Liver (tissue), 9 donors: ENCODE results near the gene NEK1. TPM values are rescaled to one million over a fixed set of nuclear protein-coding genes. Genes with fewer than 3 reads are reported as not detected.
A peak's percentile ranks its signal among the peaks of the same experiment; 100 is the strongest.

ENCODE experiments used
- DNase-seq: peaks from one replicate; pipeline ENCODE4 v3.0.0-alpha.2; 2017; ENCODE audit warnings: low spot score
- H3K27ac ChIP-seq, 2 donors: one replicate each; pipeline ENCODE4 v1.7.0; 2013; ENCODE audit warnings: inconsistent platforms in 2 of 2, low read length in 2 of 2, control low read depth in 1 of 2, low read depth in 1 of 2, mild to moderate bottlenecking in 1 of 2
- H3K27me3 ChIP-seq, 4 donors: one replicate each; pipeline versions ENCODE4 v1.6.1 to v1.7.0; 2013; ENCODE audit warnings: low read length in 3 of 4, inconsistent platforms in 1 of 4, mild to moderate bottlenecking in 1 of 4, moderate library complexity in 1 of 4; ENCODE audit not compliant: control insufficient read depth in 4 of 4, insufficient read depth in 4 of 4
- H3K36me3 ChIP-seq, 4 donors: one replicate each; pipeline versions ENCODE4 v1.6.1 to v1.7.0; 2013; ENCODE audit warnings: low read length in 3 of 4, mild to moderate bottlenecking in 3 of 4, low read depth in 1 of 4, moderate library complexity in 1 of 4; ENCODE audit not compliant: control insufficient read depth in 4 of 4, insufficient read depth in 3 of 4
- H3K4me1 ChIP-seq, 4 donors: one replicate each; pipeline versions ENCODE4 v1.6.1 to v1.7.0; 2013; ENCODE audit warnings: low read length in 3 of 4, mild to moderate bottlenecking in 3 of 4, moderate library complexity in 1 of 4; ENCODE audit not compliant: control insufficient read depth in 4 of 4, insufficient read depth in 4 of 4
- H3K4me3 ChIP-seq, 3 donors: one replicate each; pipeline versions ENCODE4 v1.6.1 to v1.7.0; 2013; ENCODE audit warnings: low read length in 3 of 3, control low read depth in 1 of 3, low read depth in 1 of 3, mild to moderate bottlenecking in 1 of 3
- H3K9ac ChIP-seq, 2 donors: one replicate each; pipeline ENCODE4 v1.7.0; 2013; ENCODE audit warnings: low read length in 2 of 2, mild to moderate bottlenecking in 2 of 2, moderate library complexity in 2 of 2, control low read depth in 1 of 2, low read depth in 1 of 2
- H3K9me3 ChIP-seq, 4 donors: one replicate each; pipeline versions ENCODE4 v1.6.1 to v1.7.0; 2013; ENCODE audit warnings: low read length in 3 of 4; ENCODE audit not compliant: control insufficient read depth in 4 of 4
- EGR1 ChIP-seq, 2 donors: IDR thresholded peaks; 2 replicates each; pipeline ENCODE4 v1.6.1; 2016 to 2018; ENCODE audit warnings: antibody characterized with exemption in 2 of 2, low read depth in 2 of 2
- FOXA2 ChIP-seq: IDR thresholded peaks from 2 replicates; pipeline ENCODE4 v1.6.1; 2016; ENCODE audit warnings: antibody characterized with exemption
- GABPA ChIP-seq, 2 donors: IDR thresholded peaks in 1 of 2; conservative IDR thresholded peaks in 1 of 2; 2 replicates each; pipeline ENCODE4 v1.6.1; 2016; ENCODE audit warnings: antibody characterized with exemption in 2 of 2, mild to moderate bottlenecking in 1 of 2, moderate library complexity in 1 of 2
- HNF4A ChIP-seq, 2 donors: conservative IDR thresholded peaks; 2 replicates each; pipeline ENCODE4 v1.6.1; 2016; ENCODE audit warnings: antibody characterized with exemption in 2 of 2, mild to moderate bottlenecking in 2 of 2
- JUND ChIP-seq, 2 donors: IDR thresholded peaks; 2 replicates each; pipeline ENCODE4 v1.6.1; 2016; ENCODE audit warnings: antibody characterized with exemption in 2 of 2
- MAX ChIP-seq: IDR thresholded peaks from 2 replicates; pipeline ENCODE4 v1.6.1; 2016; ENCODE audit warnings: antibody characterized with exemption
- NR2F2 ChIP-seq: IDR thresholded peaks from 2 replicates; pipeline ENCODE4 v1.6.1; 2016; ENCODE audit warnings: antibody characterized with exemption
- RAD21 ChIP-seq, 2 donors: IDR thresholded peaks; 2 replicates each; pipeline ENCODE4 v1.6.1; 2016; ENCODE audit warnings: antibody characterized with exemption in 2 of 2, mild to moderate bottlenecking in 2 of 2
- RXRA ChIP-seq, 2 donors: IDR thresholded peaks; 2 replicates each; pipeline ENCODE4 v1.6.1; 2017 to 2018; ENCODE audit warnings: antibody characterized with exemption in 2 of 2, mild to moderate bottlenecking in 1 of 2
- SP1 ChIP-seq: IDR thresholded peaks from 2 replicates; pipeline ENCODE4 v1.6.1; 2018; ENCODE audit warnings: antibody characterized with exemption, mild to moderate bottlenecking
- TAF1 ChIP-seq: conservative IDR thresholded peaks from 2 replicates; pipeline ENCODE4 v1.6.1; 2016; ENCODE audit warnings: antibody characterized with exemption, mild to moderate bottlenecking
- YY1 ChIP-seq: IDR thresholded peaks from 2 replicates; pipeline ENCODE4 v1.6.1; 2016; ENCODE audit warnings: antibody characterized with exemption, mild to moderate bottlenecking
- ZBTB33 ChIP-seq: IDR thresholded peaks from 2 replicates; pipeline ENCODE4 v1.6.1; 2016; ENCODE audit warnings: antibody characterized with exemption
- WGBS: extraction: QIAGEN DNeasy Blood & Tissue Kit; methylation state at CpG from one replicate; pipeline ENCODE4 v1.1.7; 2013; 5-methylcytosine and 5-hydroxymethylcytosine counted together
- polyA plus RNA-seq, 2 donors: library from polyadenylated mRNA; stranded (reverse) in 1 of 2; unstranded in 1 of 2; fragments of 200-250 nt in 1 of 2; fragments of >200 nt in 1 of 2; fragmentation: Nextera tagmentation in 1 of 2; extraction: Ambion mirVana in 1 of 2; gene quantifications; one replicate each; pipeline versions ENCODE4 v1.2.1 to v1.2.3, GENCODE V29; 2013 to 2015
- total RNA-seq, 2 donors: library from RNA; depleted of rRNA; stranded (reverse); fragments of >200 nt; gene quantifications; one replicate each; pipeline ENCODE4 v1.2.3, GENCODE V29; 2014
- TF ChIP-seq, protein P1 (sequence below): IDR thresholded peaks from 2 replicates; pipeline ENCODE4 v1.6.1; 2016; ENCODE audit warnings: antibody characterized with exemption, mild to moderate bottlenecking
- TF ChIP-seq, protein P2 (sequence below): fragments of 150-350 bp; IDR thresholded peaks from 2 replicates; pipeline ENCODE4 v1.5.1; 2017; ENCODE audit warnings: improper control_type of control experiment, low read depth, low read length; ENCODE audit not compliant: missing input control
- TF ChIP-seq, protein P3 (sequence below): IDR thresholded peaks from 2 replicates; pipeline ENCODE4 v1.6.1; 2016; ENCODE audit warnings: antibody characterized with exemption
- donor health status: healthy.
- donor health status: healthy.
- donor health status: healthy.
- donor health status: healthy.
- donor health status: healthy.

Gene NEK1
- total and polyA plus RNA-seq, 4 donors, result 1.8 to 10.2 (median 5.3) TPM

DNA sequence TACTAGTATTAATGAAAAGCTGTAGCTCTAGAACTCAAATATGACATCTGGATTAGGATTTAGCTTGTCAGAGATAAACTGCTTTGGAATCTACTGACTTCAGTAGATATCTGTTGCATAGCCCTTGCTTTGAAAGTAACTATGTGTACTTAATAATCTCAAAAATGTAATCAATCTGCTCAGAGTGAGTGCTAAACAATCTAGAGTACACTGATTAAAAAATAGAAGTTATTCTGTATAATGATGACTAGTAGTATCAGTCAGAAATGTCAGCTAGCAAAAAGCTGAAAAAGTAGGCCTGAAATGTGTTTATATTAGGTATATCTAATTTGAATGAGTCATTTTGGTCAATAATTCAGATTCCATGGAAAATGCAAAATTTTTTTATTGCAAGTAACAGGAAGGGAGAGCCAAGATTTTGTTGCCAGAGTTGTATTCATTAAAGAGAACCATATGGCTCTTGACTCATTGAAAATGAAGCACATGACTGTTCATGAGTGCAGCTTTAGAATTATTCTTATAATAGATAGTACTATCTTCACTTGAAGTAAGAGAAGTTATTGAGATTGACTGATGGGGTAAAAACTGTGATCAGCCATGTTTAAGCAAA lies 28.0 kb upstream of the NEK1 start:
- H3K9me3 ChIP-seq, result no peaks in the 10 kb centered on the region
- no peak overlapping the region for H3K4me3 ChIP-seq
- H3K4me1 ChIP-seq, result no peaks in the 10 kb centered on the region
- peaks cover 0 to 3% (median under 1%) of the 10 kb centered on the region in 4 donors for H3K36me3 ChIP-seq
- no peaks in the 10 kb centered on the region for H3K27me3 ChIP-seq
- no peak overlapping the region for H3K9ac ChIP-seq
- TF ChIP-seq NR2F2 (no peak), JUND (IDR thresholded peaks at IDR 0.05) (peak in 1 of 2 donors; percentile 32)
- H3K27ac ChIP-seq, result no peak overlapping the region
- DNase-seq, result no peak

DNA sequence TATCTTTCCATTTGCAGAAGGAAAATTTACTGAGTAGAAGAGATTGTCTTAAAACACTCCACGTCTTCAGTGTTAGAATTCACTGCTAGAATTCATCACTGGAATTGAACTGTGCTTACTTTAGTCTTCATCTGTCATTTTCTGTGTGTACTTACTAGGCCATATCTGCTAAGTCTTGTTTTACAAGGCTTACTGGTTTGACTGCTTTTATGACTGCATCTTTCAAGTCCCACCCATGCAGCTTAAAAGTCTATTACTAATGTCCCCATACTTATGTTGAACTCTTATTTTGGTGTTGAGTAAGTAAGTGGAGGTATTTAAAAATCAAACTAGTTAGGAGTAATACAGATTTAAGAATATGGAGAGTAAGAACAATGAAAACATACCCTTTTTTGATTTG lies 22.6 kb upstream of the NEK1 start:
- no peak overlapping the region for H3K9ac ChIP-seq
- H3K4me1 ChIP-seq, result no peaks in the 10 kb centered on the region
- TF ChIP-seq TAF1 (no peak), RXRA (IDR thresholded peaks at IDR 0.05) (no peak), GABPA (IDR thresholded peaks at IDR 0.05 in 1 of 2, conservative IDR thresholded peaks at IDR 0.05 in 1 of 2) (no peak), FOXA2 (no peak), YY1 (no peak)
- H3K27me3 ChIP-seq, result no peaks in the 10 kb centered on the region
- no peak overlapping the region for H3K4me3 ChIP-seq
- no peak for DNase-seq
- H3K9me3 ChIP-seq, result no peaks in the 10 kb centered on the region
- H3K36me3 ChIP-seq, result peaks cover 0 to 3% (median under 1%) of the 10 kb centered on the region in 4 donors
- H3K27ac ChIP-seq, result no peak overlapping the region
- WGBS, result 94% methylated on average over 1 of the region's 1 CpG

- no peaks in the 10 kb centered on the region for H3K9me3 ChIP-seq
- H3K4me3 ChIP-seq, result no peak overlapping the region
- H3K4me1 ChIP-seq, result peaks cover 0 to 2% (median 0%) of the 10 kb centered on the region in 4 donors
- H3K36me3 ChIP-seq, result no peaks in the 10 kb centered on the region
- no peak for DNase-seq
- 90% methylated on average over 11 of the region's 11 CpGs for WGBS
- TF ChIP-seq RXRA (IDR thresholded peaks at IDR 0.05), result no peak
- no peak for TF ChIP-seq FOXA2
- TF ChIP-seq NR2F2, result no peak
- no peak for TF ChIP-seq SP1
- no peak for TF ChIP-seq MAX
- TF ChIP-seq, protein P1, sequence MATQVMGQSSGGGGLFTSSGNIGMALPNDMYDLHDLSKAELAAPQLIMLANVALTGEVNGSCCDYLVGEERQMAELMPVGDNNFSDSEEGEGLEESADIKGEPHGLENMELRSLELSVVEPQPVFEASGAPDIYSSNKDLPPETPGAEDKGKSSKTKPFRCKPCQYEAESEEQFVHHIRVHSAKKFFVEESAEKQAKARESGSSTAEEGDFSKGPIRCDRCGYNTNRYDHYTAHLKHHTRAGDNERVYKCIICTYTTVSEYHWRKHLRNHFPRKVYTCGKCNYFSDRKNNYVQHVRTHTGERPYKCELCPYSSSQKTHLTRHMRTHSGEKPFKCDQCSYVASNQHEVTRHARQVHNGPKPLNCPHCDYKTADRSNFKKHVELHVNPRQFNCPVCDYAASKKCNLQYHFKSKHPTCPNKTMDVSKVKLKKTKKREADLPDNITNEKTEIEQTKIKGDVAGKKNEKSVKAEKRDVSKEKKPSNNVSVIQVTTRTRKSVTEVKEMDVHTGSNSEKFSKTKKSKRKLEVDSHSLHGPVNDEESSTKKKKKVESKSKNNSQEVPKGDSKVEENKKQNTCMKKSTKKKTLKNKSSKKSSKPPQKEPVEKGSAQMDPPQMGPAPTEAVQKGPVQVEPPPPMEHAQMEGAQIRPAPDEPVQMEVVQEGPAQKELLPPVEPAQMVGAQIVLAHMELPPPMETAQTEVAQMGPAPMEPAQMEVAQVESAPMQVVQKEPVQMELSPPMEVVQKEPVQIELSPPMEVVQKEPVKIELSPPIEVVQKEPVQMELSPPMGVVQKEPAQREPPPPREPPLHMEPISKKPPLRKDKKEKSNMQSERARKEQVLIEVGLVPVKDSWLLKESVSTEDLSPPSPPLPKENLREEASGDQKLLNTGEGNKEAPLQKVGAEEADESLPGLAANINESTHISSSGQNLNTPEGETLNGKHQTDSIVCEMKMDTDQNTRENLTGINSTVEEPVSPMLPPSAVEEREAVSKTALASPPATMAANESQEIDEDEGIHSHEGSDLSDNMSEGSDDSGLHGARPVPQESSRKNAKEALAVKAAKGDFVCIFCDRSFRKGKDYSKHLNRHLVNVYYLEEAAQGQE, result no peak
- TF ChIP-seq TAF1, result no peak
- no peak for TF ChIP-seq EGR1 (IDR thresholded peaks at IDR 0.05; ENCODE audit: low read depth in 2 of 2)
- TF ChIP-seq HNF4A (conservative IDR thresholded peaks at IDR 0.05), result no peak
- TF ChIP-seq ZBTB33, result no peak
- TF ChIP-seq, protein P2, sequence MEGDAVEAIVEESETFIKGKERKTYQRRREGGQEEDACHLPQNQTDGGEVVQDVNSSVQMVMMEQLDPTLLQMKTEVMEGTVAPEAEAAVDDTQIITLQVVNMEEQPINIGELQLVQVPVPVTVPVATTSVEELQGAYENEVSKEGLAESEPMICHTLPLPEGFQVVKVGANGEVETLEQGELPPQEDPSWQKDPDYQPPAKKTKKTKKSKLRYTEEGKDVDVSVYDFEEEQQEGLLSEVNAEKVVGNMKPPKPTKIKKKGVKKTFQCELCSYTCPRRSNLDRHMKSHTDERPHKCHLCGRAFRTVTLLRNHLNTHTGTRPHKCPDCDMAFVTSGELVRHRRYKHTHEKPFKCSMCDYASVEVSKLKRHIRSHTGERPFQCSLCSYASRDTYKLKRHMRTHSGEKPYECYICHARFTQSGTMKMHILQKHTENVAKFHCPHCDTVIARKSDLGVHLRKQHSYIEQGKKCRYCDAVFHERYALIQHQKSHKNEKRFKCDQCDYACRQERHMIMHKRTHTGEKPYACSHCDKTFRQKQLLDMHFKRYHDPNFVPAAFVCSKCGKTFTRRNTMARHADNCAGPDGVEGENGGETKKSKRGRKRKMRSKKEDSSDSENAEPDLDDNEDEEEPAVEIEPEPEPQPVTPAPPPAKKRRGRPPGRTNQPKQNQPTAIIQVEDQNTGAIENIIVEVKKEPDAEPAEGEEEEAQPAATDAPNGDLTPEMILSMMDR, result no peak
- no peak for TF ChIP-seq GABPA (IDR thresholded peaks at IDR 0.05 in 1 of 2, conservative IDR thresholded peaks at IDR 0.05 in 1 of 2)
- TF ChIP-seq, protein P3, sequence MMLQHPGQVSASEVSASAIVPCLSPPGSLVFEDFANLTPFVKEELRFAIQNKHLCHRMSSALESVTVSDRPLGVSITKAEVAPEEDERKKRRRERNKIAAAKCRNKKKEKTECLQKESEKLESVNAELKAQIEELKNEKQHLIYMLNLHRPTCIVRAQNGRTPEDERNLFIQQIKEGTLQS, result no peak
- no peak for TF ChIP-seq RAD21 (IDR thresholded peaks at IDR 0.05)
- TF ChIP-seq YY1, result no peak
- no peak overlapping the region for H3K9ac ChIP-seq
- H3K27ac ChIP-seq, result no peak overlapping the region
- H3K27me3 ChIP-seq, result no peaks in the 10 kb centered on the region
Measured at GRCh38 chr4:169632896-169633295, 20.5 kb upstream of the NEK1 start.
